ENCODE data around the gene ERFL.

ERFL gene

GRCh38 chr19:41959056-41960053 lies 31.1 kb upstream of the ERFL start, which contains the start of gene RABAC1:
RABAC1 (minus strand) TSS chr19:41959321; CDS start chr19:41959292, 29 bp downstream.
- no peaks in the 10 kb centered on the region for H3K9me3 ChIP-seq (ENCODE audit: control insufficient read depth in 1 of 2, low read length in 2 of 2)
- H3K36me3 ChIP-seq (ENCODE audit: control insufficient read depth in 1 of 2, insufficient read depth in 2 of 2, low read length in 2 of 2): peaks cover 0 to 6% of the 10 kb centered on the region in 2 donors
- peak within 1 kb of the TSS; percentile 83 for H3K27ac ChIP-seq (ENCODE audit: low read depth, low read length)
- H3K4me1 ChIP-seq (ENCODE audit: control insufficient read depth in 1 of 2, insufficient read depth in 2 of 2, low read length in 2 of 2): peaks cover 28 to 34% of the 10 kb centered on the region in 2 donors
- H3K27me3 ChIP-seq (ENCODE audit: control insufficient read depth in 1 of 2, insufficient read depth in 2 of 2, low read length in 2 of 2): no peaks in the 10 kb centered on the region
- peak within 1 kb of the TSS; percentile 80 to 92 for H3K4me3 ChIP-seq (ENCODE audit: low read depth in 1 of 2, low read length in 2 of 2)
- peak within 1 kb of the TSS; percentile 88 to 89 for H3K9ac ChIP-seq (ENCODE audit: low read depth in 1 of 2, low read length in 2 of 2)

- Histone ChIP-seq H3K4me1 (ENCODE audit: control insufficient read depth in 1 of 2, insufficient read depth in 2 of 2, low read length in 2 of 2) (peaks cover 28 to 34% of the 10 kb centered on the region in 2 donors), H3K27me3 (ENCODE audit: control insufficient read depth in 1 of 2, insufficient read depth in 2 of 2, low read length in 2 of 2) (no peaks in the 10 kb centered on the region), H3K4me3 (ENCODE audit: low read depth in 1 of 2, low read length in 2 of 2) (peak overlapping the region; percentile 80 to 92), H3K9ac (ENCODE audit: low read depth in 1 of 2, low read length in 2 of 2) (peak overlapping the region; percentile 88 to 89), H3K36me3 (ENCODE audit: control insufficient read depth in 1 of 2, insufficient read depth in 2 of 2, low read length in 2 of 2) (peaks cover 0 to 6% of the 10 kb centered on the region in 2 donors), H3K27ac (ENCODE audit: low read depth, low read length) (peak overlapping the region; percentile 83), H3K9me3 (ENCODE audit: control insufficient read depth in 1 of 2, low read length in 2 of 2) (no peaks in the 10 kb centered on the region)
Observed at GRCh38 chr19:41958367-41959055, 30.3 kb upstream of the ERFL start.

- Histone ChIP-seq H3K4me1 (ENCODE audit: control insufficient read depth in 1 of 2, insufficient read depth in 2 of 2, low read length in 2 of 2) (peaks cover 28 to 34% of the 10 kb centered on the region in 2 donors), H3K9me3 (ENCODE audit: control insufficient read depth in 1 of 2, low read length in 2 of 2) (no peaks in the 10 kb centered on the region), H3K27ac (ENCODE audit: low read depth, low read length) (peak overlapping the region; percentile 86), H3K9ac (ENCODE audit: low read depth in 1 of 2, low read length in 2 of 2) (peak overlapping the region; percentile 82 to 89), H3K36me3 (ENCODE audit: control insufficient read depth in 1 of 2, insufficient read depth in 2 of 2, low read length in 2 of 2) (peaks cover 0 to 6% of the 10 kb centered on the region in 2 donors), H3K4me3 (ENCODE audit: low read depth in 1 of 2, low read length in 2 of 2) (peak overlapping the region; percentile 80 to 92), H3K27me3 (ENCODE audit: control insufficient read depth in 1 of 2, insufficient read depth in 2 of 2, low read length in 2 of 2) (no peaks in the 10 kb centered on the region)
Observed at GRCh38 chr19:41957838-41958366, 29.7 kb upstream of the ERFL start.

GRCh38 chr19:41957161-41957837 lies 29.1 kb upstream of the ERFL start:
- Histone ChIP-seq H3K9me3 (ENCODE audit: control insufficient read depth in 1 of 2, low read length in 2 of 2) (no peaks in the 10 kb centered on the region), H3K4me1 (ENCODE audit: control insufficient read depth in 1 of 2, insufficient read depth in 2 of 2, low read length in 2 of 2) (peaks cover 28 to 34% of the 10 kb centered on the region in 2 donors), H3K27me3 (ENCODE audit: control insufficient read depth in 1 of 2, insufficient read depth in 2 of 2, low read length in 2 of 2) (no peaks in the 10 kb centered on the region), H3K27ac (ENCODE audit: low read depth, low read length) (peak overlapping the region; percentile 86), H3K4me3 (ENCODE audit: low read depth in 1 of 2, low read length in 2 of 2) (peak overlapping the region; percentile 60 to 68), H3K36me3 (ENCODE audit: control insufficient read depth in 1 of 2, insufficient read depth in 2 of 2, low read length in 2 of 2) (peaks cover 0 to 6% of the 10 kb centered on the region in 2 donors), H3K9ac (ENCODE audit: low read depth in 1 of 2, low read length in 2 of 2) (peak overlapping the region; percentile 48 to 89)

DNA sequence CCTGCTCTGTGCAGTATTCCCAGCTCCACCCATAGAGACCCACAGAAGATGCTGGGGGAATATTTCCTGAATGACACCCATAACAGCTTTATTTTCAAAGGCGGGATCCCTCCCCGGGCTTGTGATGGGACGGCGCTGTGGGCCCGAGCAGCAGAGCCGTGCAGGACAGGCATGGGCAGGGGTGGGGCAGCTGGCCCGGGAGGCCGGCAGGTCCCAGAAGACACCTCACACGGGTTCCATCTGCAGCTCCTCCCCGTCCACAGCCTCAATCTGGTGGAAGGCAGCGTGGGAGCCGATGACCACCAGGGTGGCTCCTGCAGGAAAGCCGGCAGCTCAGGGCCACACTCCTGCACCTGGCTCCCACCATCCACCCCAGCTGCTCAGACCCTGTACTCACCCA lies 28.4 kb upstream of the ERFL start:
- no peaks in the 10 kb centered on the region for H3K9me3 ChIP-seq (ENCODE audit: control insufficient read depth in 1 of 2, low read length in 2 of 2)
- peaks cover 30 to 37% of the 10 kb centered on the region in 2 donors for H3K4me1 ChIP-seq (ENCODE audit: control insufficient read depth in 1 of 2, insufficient read depth in 2 of 2, low read length in 2 of 2)
- H3K36me3 ChIP-seq (ENCODE audit: control insufficient read depth in 1 of 2, insufficient read depth in 2 of 2, low read length in 2 of 2): peaks cover 0 to 6% of the 10 kb centered on the region in 2 donors
- H3K27ac ChIP-seq (ENCODE audit: low read depth, low read length): no peak overlapping the region
- peak overlapping the region; percentile 48 to 89 for H3K9ac ChIP-seq (ENCODE audit: low read depth in 1 of 2, low read length in 2 of 2)
- H3K4me3 ChIP-seq (ENCODE audit: low read depth in 1 of 2, low read length in 2 of 2): peak overlapping the region; percentile 60 to 68
- H3K27me3 ChIP-seq (ENCODE audit: control insufficient read depth in 1 of 2, insufficient read depth in 2 of 2, low read length in 2 of 2): no peaks in the 10 kb centered on the region

DNA sequence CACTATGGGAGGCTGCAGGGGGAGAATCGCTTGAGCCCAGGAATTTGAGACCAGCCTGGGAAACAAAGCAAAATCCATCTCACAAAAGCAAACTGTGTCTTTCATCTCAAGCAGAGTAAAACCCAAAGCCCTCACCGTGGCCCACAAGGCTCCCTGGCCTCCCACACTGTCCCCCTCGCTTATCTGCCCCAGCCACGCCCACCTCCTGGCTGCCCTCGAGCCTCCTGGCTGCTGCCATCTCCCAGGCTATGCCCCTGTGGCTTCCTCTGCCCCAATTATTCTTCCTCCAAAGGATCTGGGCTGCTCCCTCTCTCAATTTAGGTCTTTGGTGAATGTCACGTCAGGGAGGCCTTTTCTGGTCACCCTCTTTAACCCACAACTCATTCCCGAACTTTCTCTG lies 27.3 kb upstream of the ERFL start:
- Histone ChIP-seq H3K9me3 (ENCODE audit: control insufficient read depth in 1 of 2, low read length in 2 of 2) (no peaks in the 10 kb centered on the region), H3K27me3 (ENCODE audit: control insufficient read depth in 1 of 2, insufficient read depth in 2 of 2, low read length in 2 of 2) (no peaks in the 10 kb centered on the region), H3K4me3 (ENCODE audit: low read depth in 1 of 2, low read length in 2 of 2) (no peak overlapping the region), H3K27ac (ENCODE audit: low read depth, low read length) (no peak overlapping the region), H3K9ac (ENCODE audit: low read depth in 1 of 2, low read length in 2 of 2) (no peak overlapping the region), H3K4me1 (ENCODE audit: control insufficient read depth in 1 of 2, insufficient read depth in 2 of 2, low read length in 2 of 2) (peaks cover 31 to 41% of the 10 kb centered on the region in 2 donors), H3K36me3 (ENCODE audit: control insufficient read depth in 1 of 2, insufficient read depth in 2 of 2, low read length in 2 of 2) (peaks cover 0 to 6% of the 10 kb centered on the region in 2 donors)

GRCh38 chr19:41951686-41952172 lies 23.5 kb upstream of the ERFL start:
- peaks cover 17 to 20% of the 10 kb centered on the region in 2 donors for H3K4me1 ChIP-seq (ENCODE audit: control insufficient read depth in 1 of 2, insufficient read depth in 2 of 2, low read length in 2 of 2)
- no peaks in the 10 kb centered on the region for H3K9me3 ChIP-seq (ENCODE audit: control insufficient read depth in 1 of 2, low read length in 2 of 2)
- no peak overlapping the region for H3K4me3 ChIP-seq (ENCODE audit: low read depth in 1 of 2, low read length in 2 of 2)
- H3K9ac ChIP-seq (ENCODE audit: low read depth in 1 of 2, low read length in 2 of 2): no peak overlapping the region
- peaks cover 0 to 6% of the 10 kb centered on the region in 2 donors for H3K36me3 ChIP-seq (ENCODE audit: control insufficient read depth in 1 of 2, insufficient read depth in 2 of 2, low read length in 2 of 2)
- H3K27me3 ChIP-seq (ENCODE audit: control insufficient read depth in 1 of 2, insufficient read depth in 2 of 2, low read length in 2 of 2): no peaks in the 10 kb centered on the region
- no peak overlapping the region for H3K27ac ChIP-seq (ENCODE audit: low read depth, low read length)

GRCh38 chr19:41947091-41947490 lies 18.8 kb upstream of the ERFL start:
- Histone ChIP-seq H3K9me3 (ENCODE audit: control insufficient read depth in 1 of 2, low read length in 2 of 2) (no peaks in the 10 kb centered on the region), H3K4me1 (ENCODE audit: control insufficient read depth in 1 of 2, insufficient read depth in 2 of 2, low read length in 2 of 2) (peaks cover 6 to 15% of the 10 kb centered on the region in 2 donors), H3K27me3 (ENCODE audit: control insufficient read depth in 1 of 2, insufficient read depth in 2 of 2, low read length in 2 of 2) (no peaks in the 10 kb centered on the region), H3K4me3 (ENCODE audit: low read depth in 1 of 2, low read length in 2 of 2) (no peak overlapping the region), H3K27ac (ENCODE audit: low read depth, low read length) (no peak overlapping the region), H3K9ac (ENCODE audit: low read depth in 1 of 2, low read length in 2 of 2) (no peak overlapping the region), H3K36me3 (ENCODE audit: control insufficient read depth in 1 of 2, insufficient read depth in 2 of 2, low read length in 2 of 2) (no peaks in the 10 kb centered on the region)

GRCh38 chr19:41945135-41945766 lies 17.0 kb upstream of the ERFL start:
- Histone ChIP-seq H3K27me3 (ENCODE audit: control insufficient read depth in 1 of 2, insufficient read depth in 2 of 2, low read length in 2 of 2) (peaks cover 0 to 8% of the 10 kb centered on the region in 2 donors), H3K9ac (ENCODE audit: low read depth in 1 of 2, low read length in 2 of 2) (no peak overlapping the region), H3K4me1 (ENCODE audit: control insufficient read depth in 1 of 2, insufficient read depth in 2 of 2, low read length in 2 of 2) (peaks cover 3 to 11% of the 10 kb centered on the region in 2 donors), H3K4me3 (ENCODE audit: low read depth in 1 of 2, low read length in 2 of 2) (no peak overlapping the region), H3K27ac (ENCODE audit: low read depth, low read length) (no peak overlapping the region), H3K9me3 (ENCODE audit: control insufficient read depth in 1 of 2, low read length in 2 of 2) (no peaks in the 10 kb centered on the region), H3K36me3 (ENCODE audit: control insufficient read depth in 1 of 2, insufficient read depth in 2 of 2, low read length in 2 of 2) (no peaks in the 10 kb centered on the region)

Data from duodenal mucosa (tissue), 2 donors.